ENCODE data around the gene TMEM120A.

TMEM120A gene

DNA sequence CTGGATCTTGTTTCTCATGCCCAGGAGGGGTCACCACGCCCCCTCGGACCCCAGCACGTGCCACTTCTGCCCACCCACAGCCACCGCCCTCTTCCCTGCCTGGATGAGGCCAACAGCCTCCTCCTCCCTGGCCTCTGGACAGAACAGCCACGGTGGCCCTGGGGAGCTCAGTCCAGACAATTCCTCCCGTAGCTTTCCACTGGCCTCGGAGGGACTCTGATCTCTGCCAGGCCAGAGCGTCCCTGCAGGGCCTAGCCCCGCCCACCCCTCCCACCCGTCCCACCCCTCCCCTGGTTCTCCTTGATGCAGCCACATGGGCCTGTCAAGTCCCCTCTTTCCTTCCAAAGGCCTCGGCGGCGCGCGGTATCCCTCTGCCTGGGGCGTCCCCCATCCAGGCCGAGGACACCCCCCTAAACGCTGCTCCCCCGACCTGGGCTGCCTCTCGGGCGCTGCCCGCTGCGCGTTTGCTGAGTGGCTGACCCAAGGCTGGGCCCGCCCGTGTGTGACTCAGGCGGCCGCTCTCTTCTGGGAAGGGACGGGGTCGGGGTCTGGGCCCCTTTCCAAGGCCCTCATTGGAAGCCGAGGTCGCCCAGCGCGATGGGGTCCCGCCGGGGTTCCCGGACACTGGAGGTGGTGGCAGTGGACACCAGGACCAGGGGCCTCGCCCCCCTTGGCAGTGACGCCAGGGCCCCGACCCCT, 557 bp downstream of the TMEM120A start:
- no peak for DNase-seq

- DNase-seq: no peak
Measured at GRCh38 chr7:75992083-75992755, 2.2 kb downstream of the TMEM120A start.

DNA sequence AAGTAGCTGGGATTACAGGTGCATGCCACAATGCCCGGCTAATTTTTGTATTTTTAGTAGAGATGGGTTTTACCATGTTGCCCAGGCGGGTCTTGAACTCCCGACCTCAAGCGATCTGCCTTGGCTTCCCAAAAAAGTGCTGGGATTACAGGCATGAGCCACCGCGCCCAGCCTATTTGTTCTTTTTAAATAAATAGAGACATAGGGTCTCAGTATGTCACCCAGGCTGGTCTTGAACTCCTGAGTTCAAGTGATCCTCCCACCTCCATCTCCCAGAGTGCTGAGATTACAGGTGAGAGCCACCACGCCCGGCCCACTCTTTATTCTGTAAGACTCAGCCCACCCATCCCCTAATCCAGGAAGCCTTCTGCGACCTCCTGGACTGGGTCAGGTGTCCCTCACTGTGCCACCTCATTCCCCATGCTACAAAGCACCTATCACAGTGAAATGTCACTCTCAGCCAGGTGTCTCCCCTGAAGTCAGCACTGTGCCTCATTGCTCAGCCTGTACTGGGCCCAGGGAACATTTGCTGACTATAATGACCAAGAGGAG, 2.8 kb downstream of the TMEM120A start:
- DNase-seq: no peak

DNA sequence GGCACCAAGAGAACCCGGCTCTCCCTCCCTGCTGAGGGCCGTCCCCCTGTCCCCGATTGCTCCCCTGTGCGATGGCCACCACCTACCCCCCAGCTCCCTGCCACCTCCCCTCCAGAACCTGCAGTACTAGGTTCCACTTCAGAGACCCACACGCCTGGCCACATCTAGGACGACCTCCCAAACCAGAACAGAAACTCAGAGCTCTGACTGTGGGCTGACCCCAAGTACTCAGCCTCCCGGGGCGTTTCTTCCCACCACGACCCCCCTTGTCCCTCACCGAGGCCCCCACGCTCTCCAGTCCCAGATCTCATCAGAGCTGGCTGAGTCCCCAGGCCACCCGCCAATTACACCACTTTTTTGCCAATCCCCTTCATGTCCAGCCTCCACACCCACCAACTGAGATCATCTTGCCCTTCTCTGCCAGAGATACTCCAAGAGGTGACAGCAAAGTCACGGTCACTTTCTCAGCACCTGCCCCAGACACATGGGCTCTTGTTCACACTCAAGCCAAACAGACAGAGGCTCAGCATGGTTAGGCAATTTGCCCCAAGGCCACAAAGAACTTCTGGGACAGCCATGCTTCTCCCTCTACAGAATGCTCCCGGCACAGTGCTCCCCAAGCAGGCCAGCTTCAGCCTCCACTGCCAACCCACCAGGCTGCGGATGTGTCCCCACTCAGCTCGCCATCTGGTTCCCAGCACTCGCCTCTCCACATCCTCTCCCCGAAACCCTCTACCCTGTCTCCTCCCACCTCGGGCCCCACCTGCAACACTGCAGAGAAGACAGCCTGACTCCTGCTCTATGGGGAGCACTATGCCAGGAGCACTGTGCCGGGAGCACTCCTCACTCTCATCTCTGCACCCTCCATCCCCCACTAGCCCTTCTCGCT, 4.7 kb downstream of the TMEM120A start:
- DNase-seq: no peak

DNA sequence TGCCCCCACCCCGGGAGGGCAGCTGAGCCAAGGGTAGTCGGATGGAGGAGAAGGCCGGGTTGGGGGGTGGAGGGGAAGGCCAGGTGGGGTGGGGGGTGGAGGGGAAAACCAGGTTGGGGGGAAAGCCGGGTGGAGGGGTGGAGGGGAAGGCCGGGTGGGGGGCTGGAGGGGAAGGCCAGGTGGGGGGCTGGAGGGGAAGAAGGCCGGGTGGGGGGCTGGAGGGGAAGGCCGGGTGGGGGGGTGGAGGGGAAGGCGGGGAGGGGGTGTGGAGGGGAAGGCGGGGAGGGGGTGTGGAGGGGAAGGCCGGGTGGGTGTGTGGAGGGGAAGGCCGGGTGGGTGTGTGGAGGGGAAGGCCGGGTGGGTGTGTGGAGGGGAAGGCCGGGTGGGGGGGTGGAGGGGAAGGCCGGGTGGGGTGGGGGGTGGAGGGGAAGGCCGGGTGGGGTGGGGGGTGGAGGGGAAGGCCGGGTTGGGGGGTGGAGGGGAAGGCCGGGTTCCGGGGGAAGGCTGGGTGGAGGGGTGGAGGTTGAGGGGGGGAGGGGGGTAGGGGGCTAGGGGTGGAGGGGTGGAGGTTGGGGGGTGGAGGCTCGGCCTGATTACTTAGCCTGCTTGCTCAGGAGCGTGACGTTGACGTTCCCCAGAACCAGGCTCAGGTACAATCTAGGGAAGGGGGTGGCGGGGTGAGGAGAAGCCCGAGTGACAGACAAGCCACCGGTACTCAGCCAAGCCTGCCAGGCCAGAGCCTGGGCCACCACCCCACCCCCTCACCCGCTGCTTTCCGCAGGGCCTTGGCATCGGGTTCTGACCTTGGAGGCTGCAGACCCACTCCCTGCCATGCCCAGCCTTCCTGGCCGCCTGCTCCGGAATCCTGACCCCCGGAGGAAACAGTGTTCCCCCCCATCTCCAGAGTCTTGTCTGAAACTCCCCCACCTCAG, 5.6 kb downstream of the TMEM120A start:
- DNase-seq: no peak

DNA sequence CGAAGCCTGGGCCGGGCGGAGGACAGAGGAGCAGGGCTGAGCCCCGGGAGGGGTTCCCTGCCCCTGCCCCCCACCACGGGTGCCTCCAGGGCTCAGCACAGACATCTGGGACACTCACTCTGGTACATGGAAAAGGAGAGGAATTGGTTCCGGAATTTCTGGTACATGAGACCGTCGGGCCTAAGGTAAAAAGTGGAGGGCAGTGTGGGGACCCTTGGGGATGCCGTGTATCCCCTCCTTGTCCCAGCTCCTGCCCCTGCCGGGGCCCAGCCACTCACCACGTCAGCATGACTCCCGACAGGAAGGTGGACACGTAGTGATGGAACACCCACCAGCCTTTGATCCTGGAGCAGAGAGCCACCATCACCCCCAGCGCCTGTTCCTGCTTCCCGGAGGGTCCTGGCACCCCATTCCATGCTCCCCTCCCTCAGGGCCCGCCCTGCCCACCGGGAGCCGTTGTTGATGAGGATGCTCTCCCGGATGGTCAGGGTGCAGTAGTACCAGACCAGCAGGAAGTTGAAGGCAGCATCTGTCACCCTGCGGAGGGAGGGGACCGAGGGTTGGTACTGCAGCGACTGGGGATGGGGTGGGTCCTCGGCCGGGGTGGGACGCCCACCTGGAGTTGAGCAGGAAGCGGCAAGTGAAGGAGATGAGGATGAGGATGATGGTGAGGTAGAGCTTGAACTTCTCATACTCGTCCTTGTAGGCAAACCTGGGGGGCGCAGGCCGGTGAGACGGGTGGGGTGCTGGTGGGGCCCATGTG, 6.4 kb downstream of the TMEM120A start:
- DNase-seq: no peak

- DNase-seq: no peak
Measured at GRCh38 chr7:75987026-75987804, 7.2 kb downstream of the TMEM120A start.

GRCh38 chr7:75986147-75986781, 8.1 kb downstream of the TMEM120A start:
- DNase-seq: no peak

DNA sequence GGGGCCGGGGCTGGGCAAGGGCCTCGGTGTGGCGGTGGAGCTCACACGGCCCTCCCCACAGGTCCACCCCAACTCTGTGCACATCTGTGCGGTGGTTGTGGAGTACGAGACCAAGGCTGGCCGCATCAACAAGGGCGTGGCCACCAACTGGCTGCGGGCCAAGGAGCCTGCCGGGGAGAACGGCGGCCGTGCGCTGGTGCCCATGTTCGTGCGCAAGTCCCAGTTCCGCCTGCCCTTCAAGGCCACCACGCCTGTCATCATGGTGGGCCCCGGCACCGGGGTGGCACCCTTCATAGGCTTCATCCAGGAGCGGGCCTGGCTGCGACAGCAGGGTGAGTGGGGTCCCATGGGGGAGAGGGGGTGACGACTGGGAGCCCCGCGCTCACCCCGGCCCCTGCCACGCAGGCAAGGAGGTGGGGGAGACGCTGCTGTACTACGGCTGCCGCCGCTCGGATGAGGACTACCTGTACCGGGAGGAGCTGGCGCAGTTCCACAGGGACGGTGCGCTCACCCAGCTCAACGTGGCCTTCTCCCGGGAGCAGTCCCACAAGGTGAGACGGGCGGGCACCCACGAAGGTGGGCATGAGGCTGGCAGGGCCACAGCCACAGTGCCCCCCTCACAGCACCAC, 8.8 kb downstream of the TMEM120A start:
- no peak for DNase-seq

- DNase-seq: no peak
Measured at GRCh38 chr7:75985009-75985517, 9.3 kb downstream of the TMEM120A start.

GRCh38 chr7:75984130-75985008, 10.0 kb downstream of the TMEM120A start:
- no peak for DNase-seq

GRCh38 chr7:75983471-75984129, 10.8 kb downstream of the TMEM120A start:
- DNase-seq: no peak

DNA sequence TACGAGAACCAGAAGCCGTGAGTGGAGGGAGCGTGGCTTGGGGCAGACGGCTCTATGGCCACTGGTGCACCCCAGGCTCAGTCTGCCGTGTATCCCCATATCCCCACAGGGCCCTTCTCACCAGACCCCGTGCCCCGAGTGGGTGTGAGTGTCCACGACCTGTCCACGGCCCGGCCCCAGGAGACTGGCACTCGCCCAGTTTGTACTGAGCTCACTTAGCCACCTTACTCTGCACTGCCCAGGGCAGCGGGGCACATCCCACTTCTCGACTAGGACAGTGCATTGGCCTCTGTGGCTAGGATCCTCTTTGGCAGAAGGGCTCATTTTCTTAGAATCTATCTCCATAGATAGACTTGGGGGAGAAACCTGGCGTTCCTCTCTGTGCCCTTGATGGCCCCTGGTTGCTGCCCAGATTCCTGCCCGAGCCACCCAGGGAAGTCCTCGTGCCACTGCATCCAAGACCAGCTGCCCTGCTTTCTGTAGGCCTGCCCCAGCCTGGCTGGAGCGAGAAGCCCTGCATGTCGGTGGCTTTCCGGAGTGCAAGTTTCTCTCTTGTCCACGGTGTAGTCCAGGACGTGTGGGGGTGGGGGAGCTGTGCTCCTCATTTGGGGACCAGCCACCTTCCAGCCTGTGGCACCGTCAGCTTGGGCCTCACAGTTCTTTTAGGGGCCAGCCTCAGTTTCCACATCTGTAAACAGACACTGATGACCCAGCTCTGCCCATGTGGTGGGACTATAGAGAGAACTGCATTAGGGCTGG, 11.9 kb downstream of the TMEM120A start:
- no peak for DNase-seq

GRCh38 chr7:75981453-75982305, 12.7 kb downstream of the TMEM120A start:
- DNase-seq: no peak

DNA sequence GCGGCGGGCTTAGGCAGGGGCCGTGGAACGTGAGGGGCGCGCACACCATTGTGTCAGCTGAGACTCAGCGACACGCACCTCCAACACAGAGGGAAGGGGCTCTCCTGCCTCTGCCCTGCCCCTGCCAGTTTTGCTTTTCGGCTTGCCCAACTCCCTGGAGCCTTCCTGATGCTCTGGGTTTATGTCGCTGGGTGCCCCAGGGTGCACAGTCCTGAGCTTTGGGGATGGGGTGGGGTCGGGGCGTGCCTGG, 13.3 kb downstream of the TMEM120A start:
- no peak for DNase-seq
